GM19452 (cell line): ENCODE data around the gene GPX4.

Experiments
- ATAC-seq: cut with Tn5 transposase; IDR thresholded peaks from one replicate; pipeline ENCODE4 v1.9.1; 2021; ENCODE audit not compliant: unreplicated experiment

GPX4 gene

DNA sequence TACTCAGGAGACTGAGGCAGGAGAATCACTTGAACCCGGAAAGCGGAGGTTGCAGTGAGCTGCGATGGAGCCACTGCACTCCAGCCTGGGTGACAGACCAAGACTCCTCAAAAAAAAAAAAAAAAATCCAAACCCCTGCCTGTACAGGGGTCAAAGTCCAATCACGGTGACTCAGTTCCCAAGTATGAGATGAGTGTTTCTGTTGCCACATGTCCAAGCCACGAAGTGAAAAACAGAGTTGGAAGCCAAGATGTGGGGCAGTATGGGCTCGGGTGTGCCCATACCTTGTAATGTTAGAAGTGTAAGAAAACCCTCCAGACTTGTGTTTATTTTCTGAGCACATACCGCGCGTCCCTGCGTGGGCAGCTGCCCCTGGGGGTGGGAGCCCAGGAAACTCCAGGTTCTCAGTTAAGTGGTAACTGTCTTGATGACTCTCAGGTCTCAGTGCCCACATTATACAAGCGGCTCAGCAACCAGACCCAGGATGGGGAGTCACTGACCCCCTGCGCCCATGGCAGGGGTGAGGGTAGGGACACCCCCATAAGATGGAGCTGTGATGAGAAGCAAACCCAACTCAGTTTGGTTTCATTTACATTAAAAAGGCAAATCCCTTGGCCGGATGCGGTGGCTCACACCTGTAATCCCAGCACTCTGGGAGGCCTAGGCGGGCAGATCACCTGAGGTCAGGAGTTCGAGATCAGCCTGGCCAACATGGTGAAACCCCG is 1.2 kb upstream of the GPX4 start:
- ATAC-seq = no peak

DNA sequence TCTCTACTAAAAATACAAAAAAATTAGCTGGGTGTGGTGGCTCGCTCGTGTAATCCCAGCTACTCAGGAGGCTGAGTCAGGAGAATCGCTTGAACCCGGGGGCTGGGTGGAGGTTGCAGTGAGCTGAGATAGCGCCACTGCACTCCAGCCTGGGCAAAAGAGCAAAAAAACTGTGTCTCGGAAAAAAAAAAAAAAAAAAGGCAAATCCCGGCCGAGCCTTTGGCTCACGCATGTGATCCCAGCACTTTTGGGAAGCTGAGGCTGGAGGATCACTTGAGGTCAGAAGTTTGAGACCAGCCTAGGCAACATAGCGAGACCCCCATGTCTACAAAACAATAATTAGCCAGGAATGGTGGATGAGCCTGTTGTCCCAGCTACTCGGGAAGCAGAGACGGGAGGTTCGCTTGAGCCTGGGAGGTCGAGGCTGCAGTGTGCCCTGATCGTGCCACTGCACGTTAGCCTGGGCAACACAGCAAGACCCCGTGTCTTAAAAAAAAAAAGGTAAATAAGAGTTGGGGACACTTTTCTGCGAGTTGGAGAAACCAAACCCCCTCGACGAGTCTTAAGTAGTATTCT is 574 bp upstream of the GPX4 start:
- ATAC-seq = no peak

DNA sequence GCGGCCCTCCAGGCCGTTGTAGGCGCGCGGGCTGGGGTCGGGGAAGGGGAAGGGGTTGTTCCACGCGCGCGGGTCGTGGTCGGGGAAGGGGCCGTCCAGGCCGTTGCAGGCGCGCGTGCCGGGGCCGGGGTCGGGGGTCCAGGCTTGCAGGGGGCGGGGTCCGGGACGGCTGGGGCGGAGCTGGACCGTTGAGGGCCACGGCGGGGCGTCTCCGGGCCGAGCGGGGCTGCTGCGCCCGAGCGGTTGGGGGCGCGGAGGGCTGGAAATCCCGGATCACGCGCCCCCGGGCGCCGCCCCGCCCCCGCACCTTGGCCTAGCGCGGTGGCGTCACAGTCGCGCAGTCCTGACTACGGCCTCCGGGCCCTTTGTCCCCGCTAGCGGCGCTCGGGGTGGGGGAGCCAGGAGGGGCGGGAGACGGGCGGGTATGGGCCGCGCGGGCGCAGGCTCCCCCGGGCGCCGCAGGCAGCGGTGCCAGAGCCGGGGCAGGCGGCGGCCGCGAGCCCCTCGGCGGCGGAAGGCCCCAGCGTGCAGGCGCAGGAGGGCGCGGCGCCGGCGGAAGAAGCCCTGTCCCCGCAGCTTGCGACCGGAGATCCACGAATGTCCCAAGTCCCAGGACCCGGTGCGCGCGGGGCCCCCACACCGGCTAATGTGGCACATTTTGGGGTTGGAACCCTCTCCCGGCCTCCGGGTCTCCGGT is 665 bp downstream of the GPX4 start:
- peak; percentile 40 for ATAC-seq

- no peak for ATAC-seq
Measured at GRCh38 chr19:1105008-1105872, 1.4 kb downstream of the GPX4 start.

DNA sequence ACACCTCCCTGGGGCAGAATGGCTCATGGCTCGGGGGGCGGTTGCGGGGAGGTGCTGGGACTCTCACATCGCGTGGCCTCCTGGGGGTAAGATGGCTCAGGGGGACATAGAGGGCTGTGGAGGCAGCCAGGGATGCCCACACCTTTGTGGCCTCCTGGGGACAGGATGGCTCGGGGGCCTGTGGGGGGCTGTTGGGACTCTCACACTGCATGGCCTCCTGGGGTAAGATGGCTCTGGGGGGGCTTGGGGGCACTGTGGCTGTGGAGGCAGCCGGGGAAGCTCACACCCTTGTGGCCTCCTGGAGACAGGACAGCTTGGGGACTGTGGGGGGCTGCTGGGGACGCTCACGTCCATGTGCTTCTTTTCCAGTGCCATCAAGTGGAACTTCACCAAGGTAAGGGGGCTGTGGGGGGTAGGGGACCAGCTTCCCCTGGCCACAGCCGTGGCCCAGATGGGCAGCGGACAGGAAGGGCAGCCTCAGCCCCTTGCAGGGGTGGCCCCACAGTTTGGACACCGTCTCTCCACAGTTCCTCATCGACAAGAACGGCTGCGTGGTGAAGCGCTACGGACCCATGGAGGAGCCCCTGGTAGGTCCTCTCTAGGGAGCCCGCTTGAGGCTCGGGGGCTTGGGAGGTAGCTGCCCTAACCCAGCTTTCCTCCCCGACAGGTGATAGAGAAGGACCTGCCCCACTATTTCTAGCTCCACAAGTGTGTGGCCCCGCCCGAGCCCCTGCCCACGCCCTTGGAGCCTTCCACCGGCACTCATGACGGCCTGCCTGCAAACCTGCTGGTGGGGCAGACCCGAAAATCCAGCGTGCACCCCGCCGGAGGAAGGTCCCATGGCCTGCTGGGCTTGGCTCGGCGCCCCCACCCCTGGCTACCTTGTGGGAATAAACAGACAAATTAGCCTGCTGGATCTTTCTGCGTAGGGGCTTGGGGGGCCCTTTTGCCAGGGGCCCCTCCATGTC is 2.4 kb downstream of the GPX4 start:
- ATAC-seq = no peak

DNA sequence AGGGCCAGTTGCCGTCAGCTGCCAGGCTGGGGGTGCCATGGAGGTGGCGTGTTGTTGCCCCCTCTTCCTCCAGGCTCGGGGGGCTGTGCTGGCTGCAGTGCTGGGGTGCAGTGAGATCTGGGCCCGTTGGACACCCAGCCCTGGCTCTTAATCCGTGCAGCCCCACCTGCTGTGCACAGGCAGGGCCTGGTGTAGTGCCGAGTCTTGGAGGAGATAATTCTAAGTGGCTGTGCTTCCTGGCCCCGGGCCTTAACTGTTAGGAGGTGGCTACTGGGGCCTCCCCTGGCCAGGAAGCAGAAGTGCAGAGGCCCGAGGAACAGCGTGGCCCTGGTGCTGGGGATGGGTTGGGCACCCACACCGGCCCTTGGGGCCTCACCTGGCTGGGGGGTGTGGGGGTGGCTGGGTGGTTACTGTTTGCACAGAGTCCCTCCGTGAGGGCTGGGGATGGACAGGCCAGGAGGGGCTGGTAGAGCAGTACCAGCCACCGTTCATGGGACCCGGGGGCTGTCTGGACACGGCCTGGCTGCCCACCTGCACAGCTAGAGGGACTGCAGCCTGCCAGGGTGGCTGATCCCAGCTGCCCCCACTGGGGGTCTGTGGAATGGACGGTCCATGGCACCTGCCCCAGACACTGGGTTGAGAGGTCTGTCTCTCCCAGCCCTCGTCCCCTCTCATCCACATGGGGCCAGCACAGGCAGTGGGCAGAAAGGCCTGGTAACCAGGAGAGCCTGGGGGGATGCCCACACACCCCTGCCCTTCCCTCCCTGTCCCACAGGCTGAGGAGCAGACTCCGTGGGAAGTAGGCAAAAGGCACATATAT is 3.3 kb downstream of the GPX4 start:
- no peak for ATAC-seq

DNA sequence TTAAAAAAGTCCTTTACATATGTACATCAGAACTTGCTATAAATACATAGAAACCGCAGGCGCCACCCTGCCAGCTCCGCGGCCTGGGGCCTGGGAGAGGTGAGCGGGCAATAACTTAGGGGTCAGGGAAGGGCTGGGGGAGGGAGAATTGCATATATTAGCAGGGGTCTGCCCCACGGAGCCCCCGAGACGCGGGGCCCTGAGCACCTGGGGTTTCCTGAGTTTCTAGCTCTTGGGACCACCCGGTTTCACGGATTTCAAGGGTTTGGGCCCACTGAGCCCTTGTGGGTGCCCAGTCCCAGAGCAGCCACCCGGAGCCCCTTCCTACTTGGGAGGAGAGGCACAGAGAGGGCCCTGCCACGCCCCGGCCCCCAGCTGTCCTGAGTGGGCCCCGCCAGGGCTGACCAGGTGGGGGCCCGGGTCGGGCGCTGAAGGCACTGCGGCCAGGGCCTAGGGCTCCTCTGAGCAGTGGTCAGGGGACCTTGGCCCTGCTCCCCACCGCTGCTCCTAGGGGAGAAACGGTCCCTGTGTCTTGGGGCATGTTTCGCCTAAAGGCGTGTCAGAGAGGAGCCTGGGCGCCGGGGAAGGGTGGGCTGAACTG is 4.0 kb downstream of the GPX4 start:
- no peak for ATAC-seq

GRCh38 chr19:1108291-1109031 is 4.7 kb downstream of the GPX4 start:
- no peak for ATAC-seq

DNA sequence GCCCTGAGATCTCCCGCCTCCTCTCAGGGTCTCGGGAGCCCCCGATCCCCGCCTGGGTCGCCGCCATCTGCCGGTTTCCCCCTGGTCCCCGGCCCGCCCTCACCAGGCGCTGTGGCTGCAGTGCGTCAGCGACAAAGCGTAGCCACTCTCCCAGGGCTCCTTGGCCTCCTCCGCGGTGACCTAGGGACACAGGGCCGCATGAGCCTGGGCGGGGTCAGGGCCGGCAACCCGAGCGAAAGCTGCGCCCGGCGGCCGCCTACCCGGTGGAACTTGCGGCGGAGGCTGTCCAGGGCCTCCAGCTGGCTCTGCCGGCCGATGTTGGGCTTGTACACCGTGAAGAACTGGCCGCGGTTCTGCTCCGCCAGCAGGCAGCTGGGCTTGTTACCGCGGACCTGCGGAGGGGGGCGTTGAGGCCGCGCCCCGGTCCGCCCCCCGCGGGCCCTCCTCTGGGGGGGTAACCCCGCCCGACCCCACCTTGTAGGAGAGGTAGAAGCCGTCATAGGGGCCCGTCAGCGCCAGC is 5.3 kb downstream of the GPX4 start:
- ATAC-seq = no peak

GRCh38 chr19:1109697-1110671 is 6.2 kb downstream of the GPX4 start:
- ATAC-seq = no peak

GRCh38 chr19:1110809-1111640 is 7.2 kb downstream of the GPX4 start:
- no peak for ATAC-seq

DNA sequence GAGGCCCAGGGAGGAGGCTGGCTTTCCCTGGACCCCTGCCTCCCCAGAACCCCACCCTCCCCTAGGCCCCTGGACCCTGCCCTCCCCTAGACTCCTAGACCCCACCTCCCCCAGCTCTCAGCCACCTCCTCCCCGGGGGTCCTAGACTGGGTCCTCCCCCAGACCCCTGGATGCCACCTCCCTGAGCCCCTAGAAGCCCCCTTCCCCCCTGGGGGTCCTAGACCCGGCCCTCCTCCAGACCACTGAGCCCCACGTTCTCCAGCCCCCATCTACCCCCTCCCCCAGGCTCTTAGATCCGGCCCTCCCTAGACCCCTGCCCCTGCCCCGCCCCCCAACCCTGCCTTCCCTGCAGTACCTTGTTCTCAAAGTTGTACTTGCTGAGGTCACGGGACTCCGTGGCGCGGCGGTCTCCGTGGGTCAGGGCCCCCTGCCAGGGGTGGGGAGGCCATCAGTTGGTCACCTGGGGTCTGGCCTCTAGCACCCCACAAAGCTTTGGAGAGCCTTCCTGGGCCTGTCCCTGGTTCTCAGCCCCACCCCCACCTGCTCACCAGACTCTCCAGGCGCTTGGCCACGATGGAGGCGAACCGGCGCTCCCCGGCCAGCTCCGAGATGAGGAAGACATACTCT is 8.0 kb downstream of the GPX4 start:
- no peak for ATAC-seq

DNA sequence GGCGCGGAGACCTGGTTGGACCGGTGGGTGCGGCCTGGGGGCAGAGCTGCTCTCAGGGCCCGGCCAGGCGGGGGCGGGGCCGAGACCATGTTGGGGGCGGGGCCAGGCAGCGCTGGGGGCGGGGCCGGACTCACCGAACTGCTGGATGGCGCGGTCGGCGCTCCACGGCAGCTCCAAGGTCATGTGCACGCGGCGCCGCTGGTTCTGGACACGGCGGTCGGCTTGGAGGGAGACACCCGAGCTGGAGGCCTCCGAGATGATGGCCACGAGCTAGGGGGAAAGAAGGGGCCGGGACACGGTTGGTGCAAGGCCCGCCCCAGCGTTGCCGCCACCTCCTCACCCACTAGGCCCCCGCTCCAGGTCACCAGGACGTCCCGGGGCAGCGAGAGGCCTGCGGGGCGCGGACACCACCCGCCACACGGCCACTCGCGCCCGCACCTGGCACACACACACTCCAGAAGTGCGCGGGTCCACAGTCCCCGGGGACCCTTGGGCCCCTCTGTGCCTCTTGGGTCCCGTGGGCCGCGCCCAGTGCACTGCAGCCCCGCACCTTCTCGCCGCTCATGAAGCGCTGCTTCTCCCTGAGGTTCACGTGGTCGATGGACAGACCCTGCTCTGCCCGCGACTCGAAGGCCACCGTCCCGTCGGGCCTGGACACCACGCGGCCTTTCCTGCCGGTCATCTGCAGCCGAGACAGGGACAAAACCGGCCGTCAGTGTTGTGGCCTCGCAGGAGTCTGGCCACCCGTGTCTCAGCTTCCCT is 8.7 kb downstream of the GPX4 start:
- ATAC-seq = no peak

GRCh38 chr19:1113030-1113985 is 9.5 kb downstream of the GPX4 start:
- ATAC-seq = no peak
